T-helper 2 cell treated with Interferon-gamma antibody and Interleukin-4, amounts not matched to agents 100 ng/mL and 5 ng/mL, for 36 hours (primary cell): ENCODE results near the gene NDUFS7. TPM values are rescaled to one million over a fixed set of nuclear protein-coding genes. Genes with fewer than 3 reads are reported as not detected.

ENCODE experiments used
- intact Hi-C: fragments of 100-400 bp; cut with micrococcal nuclease; formaldehyde crosslinking; loops from one replicate; pipeline ENCODE4 v1.15.1; 2023
- total RNA-seq: library from RNA; stranded (reverse); gene quantifications from 2 replicates; pipeline ENCODE4 v1.2.3, GENCODE V29; 2022

Gene NDUFS7
- total RNA-seq, 1 donor from 2014 or later = 97.5 TPM

DNA sequence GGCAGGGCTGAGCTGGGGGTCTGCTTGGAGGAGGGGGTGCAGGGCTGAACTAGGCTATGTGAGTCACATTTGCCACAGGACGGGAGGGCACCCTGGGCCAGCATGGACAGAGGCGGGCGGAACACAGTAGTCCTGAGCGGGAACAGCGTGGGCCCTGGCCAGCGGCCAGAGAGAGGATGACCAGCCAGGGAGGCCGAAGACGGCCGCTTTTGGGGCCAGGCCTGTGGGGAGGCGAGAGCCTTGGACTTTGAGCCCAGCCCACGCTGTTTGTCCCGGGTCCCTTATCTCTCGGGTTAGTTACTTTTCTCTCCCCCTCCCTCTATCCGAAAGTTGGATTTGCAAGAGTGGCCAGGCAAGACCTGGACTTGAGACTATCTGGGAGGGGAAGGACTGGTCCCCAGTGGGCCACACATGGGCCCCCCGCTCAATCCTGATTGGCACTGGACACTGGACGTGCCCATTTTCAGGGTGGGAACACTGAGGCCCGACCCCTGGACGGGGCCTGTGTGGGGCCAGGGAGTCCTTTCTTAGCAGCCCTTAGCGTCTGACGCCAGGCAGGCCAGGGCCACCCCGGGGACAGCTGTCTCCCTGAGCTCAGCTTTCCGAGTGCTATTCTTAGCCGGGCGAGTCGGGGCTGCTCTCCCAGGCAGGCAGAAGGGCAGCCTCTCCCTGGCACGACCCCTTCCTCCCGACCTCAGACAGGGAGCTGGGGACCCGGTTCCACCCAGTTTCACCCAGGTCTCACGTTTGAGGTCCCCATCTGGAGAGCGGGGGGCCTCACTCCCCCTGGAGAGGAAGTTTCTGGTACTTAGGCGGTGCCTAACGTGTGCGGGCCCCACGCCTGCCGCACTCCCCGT is 16.8 kb downstream of the NDUFS7 start:
- intact Hi-C loops = no loop called here

DNA sequence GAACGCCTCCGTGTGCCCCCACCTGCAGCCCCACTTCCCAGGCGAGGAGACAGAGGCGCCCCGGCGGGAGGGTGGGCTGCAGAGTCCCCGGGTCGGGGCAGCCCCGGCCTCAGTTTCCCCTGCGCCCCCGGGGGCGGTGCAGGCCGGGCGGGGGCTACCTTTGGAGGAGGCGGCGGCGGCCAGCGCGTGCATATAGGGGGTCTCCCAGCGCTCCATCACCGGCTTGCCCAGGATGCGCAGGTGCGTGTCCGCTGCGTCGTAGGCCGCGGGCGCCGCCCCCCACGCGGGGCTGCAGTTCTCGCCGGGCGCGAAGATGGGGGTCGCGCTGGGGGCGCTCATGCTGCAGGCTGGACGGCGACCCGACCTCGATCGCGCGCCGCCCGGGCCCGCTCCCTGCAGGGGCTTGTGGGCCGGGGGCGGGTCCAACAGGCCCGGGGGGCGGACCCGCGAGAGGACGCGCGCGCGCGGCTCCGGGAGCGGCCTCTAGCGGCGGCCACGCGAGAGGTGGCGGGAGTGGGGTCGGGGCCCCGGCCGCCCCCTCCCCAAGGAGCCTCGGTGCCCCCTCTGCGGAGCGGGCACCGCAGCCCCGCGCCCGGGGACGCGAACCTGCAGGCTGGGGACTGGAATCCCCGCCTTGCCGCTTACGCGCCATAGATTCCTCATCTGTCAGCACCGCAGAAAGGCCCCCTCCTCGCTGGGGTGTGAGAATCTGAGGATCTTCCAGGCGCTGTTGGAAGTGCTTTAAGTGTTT is 17.6 kb downstream of the NDUFS7 start, which contains the start of gene GAMT:
Gene GAMT, minus strand, starts transcription at position 405 of the 751 bp plus-strand sequence. Its CDS starts 66 bp downstream, at position 339.
- intact Hi-C loops = no loop called here

- intact Hi-C loops = no loop called here
Measured at GRCh38 chr19:1401889-1402217, 18.1 kb downstream of the NDUFS7 start.

GRCh38 chr19:1402411-1403070 is 18.8 kb downstream of the NDUFS7 start:
- intact Hi-C loops = no loop called here

DNA sequence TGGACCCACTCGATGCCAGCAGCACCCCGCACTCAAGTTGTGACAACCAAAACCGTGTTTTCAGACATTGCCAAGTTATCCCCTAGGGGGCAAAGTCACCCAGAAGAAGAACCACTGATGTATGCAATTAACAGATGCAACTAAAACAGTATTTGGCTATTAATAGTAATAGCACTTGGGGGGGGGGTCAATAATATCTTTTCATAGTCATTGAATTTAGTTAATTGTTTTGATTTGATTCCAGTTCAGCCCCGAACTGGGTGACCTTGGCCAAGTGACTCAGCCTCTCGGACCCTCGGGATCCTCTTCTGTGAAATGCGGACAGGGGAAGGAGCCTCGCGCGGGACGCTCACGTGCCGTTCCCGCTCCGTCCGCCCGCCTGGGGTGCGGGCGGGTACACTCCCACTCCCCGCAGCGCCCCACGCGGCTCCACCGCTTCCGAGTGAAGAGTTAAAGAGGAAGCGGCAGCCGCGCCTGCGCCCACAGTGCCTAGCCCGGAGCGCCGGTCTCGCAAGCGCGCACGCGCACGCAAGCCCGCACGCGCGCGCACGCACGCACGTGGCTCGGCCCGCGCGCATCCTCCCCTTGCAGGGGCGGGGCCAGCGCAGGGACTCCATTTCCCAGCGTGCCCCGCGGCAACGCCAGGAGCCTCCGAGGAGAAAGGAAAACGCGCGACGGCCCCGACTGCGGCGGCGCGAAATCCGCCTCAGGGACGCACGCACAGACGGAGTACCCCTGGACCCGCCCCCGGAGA is 23.2 kb downstream of the NDUFS7 start:
- intact Hi-C loops = loop anchor here (1.0 to 5.0 kb wide), 5 partner anchors 24 to 450 kb away; partner anchors contain the start of genes FAM174C, NDUFS7 and RPS15

- intact Hi-C loops = loop anchor here (1.0 to 5.0 kb wide), 5 partner anchors 24 to 450 kb away; partner anchors contain the start of genes FAM174C, NDUFS7 and RPS15
Measured at GRCh38 chr19:1407528-1408299, 24.0 kb downstream of the NDUFS7 start, which contains the start of gene DAZAP1. DAZAP1 (plus strand) TSS chr19:1407586; CDS start chr19:1407774, 188 bp downstream.

- intact Hi-C loops = loop anchor here (5.0 kb wide), 1 partner anchor 449 kb away; no protein-coding TSS in a partner anchor
Measured at GRCh38 chr19:1408300-1409203, 24.8 kb downstream of the NDUFS7 start.

GRCh38 chr19:1409204-1410005 is 25.7 kb downstream of the NDUFS7 start:
- intact Hi-C loops = loop anchor here (5.0 kb wide), 1 partner anchor 448 kb away; no protein-coding TSS in a partner anchor

DNA sequence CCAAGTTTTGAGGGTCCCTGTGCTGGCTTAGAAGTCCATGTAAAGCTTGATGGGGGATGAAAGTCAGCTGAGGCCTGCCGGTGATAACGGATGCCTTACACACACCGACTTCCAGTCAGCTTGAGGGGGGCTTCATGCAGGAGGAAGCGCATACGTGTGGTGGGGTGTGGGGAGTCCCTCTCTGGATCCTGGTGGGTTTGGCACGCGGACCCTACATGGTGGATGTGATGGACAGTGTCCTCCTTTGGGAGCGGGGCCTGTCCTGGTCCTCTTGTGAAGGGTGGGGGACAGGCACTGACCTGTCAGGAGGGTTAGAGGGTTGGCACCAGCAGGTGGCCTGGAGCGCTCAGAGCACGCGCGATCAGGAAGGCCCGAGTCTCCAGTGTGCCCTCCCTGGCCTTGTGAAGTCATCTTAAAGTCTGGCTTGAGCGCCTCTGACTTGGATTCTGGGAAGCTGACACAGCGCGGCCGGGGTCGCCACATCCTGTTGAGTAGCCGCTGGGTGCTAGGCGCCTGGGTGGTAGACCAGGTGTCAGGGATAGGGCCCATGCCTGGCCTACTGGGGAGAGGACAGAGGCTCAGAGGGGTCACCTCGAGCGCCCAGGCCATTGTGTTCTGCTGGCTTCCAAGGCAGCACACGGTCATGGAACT is 26.6 kb downstream of the NDUFS7 start:
- intact Hi-C loops = no loop called here

GRCh38 chr19:1410789-1411188 is 27.1 kb downstream of the NDUFS7 start:
- intact Hi-C loops = no loop called here

GRCh38 chr19:1411255-1412191 is 27.8 kb downstream of the NDUFS7 start:
- intact Hi-C loops = no loop called here

DNA sequence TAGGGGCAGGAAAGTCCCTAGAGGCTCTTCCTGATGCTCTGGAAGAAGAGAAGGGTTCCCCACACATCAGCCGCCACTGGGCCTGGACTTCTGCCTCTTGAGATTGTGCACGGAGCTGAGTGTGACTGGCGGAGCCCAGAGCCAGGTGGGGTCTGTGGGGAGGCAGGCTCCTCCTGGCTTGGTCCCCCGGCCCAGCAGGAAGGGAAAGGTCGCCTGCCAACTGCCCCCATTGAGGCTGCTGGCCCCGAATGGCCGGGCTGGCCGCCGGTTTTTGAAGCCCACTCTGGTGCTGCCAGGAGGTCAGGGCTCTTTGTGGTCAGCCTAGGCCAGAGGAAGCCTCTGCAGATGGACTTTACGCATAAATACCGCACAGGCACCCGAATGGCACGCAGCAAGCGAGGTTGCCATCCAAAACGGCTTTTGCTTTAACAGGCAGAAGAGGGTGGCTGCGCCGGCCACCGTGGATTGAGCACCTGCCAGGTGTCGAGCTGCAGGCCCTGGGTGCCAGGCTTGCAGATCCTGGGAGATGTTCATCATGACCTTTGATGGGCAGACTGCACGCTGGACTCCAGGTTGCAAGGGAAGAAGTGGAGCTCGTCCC is 28.7 kb downstream of the NDUFS7 start:
- intact Hi-C loops = no loop called here

DNA sequence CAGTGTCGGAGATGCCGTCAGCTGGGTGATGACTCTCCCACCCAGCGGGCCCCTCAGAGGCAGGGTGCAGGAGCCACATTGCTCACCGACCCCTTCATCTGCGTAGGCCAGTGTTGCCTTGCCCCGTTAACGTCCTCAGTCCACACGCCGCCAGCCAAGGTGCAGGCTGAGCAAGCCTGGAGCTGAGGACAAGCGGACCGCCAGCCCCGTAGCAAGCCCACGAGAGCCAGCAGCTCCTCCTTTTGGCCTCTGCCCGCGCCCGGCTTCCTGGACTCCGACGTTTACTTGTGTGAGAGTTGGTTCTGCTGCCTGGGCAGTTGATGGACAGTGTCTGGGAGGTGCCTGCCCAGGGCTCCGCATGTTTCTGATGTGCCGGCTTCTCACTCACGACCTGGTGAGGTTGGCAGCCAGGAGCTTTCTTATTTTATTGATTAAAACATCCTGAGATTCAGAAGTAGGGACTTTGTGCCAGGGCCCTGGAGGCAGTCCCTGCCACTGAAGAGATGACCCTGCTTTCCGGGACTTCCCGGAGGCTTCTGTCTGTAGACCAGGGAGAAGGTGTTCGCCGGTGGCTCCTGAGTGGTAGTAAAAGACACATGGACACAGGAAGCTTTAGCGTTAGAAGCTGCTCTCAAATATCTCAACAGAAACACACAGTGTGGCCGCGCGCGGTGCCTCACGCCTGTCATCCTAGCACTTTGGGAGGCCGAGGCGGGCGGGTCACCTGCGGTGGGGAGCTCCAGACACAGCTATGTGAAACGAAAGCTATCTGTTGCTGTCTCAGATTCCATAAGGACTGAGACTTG is 29.5 kb downstream of the NDUFS7 start:
- intact Hi-C loops = no loop called here

DNA sequence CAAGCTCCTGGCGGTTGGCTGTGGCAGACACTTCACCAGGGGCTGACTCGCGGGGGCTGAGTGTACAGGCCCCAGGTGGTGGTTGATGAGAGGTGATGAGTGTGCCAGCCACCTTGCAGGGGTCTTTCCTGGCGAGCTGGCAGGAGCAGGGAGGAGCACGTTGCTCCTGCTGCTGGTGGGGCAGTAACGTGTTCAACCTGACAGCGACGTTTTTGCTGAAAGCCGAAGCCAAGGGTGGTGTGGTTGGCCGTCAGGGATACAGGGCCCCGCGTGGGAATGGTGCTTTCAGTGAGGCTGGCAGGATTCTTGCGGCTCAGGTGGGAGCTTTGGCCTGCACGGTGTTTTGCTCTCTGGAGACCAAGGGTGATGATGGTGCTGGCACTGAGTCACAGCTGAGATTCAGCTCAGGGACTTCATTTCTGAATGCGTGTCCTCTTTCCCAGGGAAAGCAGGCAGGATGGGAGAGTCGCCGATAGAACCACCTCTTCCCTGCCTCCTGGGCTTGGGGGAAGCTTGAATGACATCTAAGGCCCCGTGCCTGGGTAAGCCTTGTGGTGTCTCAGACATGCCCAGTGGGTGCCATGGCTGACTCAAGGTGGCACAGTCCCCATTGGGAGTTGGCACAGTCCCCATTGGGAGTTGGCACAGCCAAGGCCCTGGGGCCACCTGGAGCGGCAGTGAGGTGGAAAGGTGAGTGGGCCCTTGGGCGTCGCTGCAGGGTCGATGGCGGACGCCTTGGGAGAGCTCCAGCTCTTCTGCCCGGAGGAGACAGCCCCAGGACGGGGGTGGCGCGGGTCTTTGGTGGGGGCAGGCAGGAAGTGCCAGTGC is 32.5 kb downstream of the NDUFS7 start:
- intact Hi-C loops = no loop called here
